22Rv1 (cell line): ENCODE results near the gene TAS2R41.

ENCODE experiments used
- ZFX ChIP-seq: fragments of 450-650 bp; IDR thresholded peaks from 2 replicates; pipeline ENCODE4 v1.6.1; 2017; ENCODE audit warnings: antibody characterized with exemption, borderline replicate concordance
- TF ChIP-seq, protein P1 (sequence below): fragments of 450-650 bp; IDR thresholded peaks from 2 replicates; pipeline ENCODE4 v1.5.1; 2017; ENCODE audit warnings: mild to moderate bottlenecking

DNA sequence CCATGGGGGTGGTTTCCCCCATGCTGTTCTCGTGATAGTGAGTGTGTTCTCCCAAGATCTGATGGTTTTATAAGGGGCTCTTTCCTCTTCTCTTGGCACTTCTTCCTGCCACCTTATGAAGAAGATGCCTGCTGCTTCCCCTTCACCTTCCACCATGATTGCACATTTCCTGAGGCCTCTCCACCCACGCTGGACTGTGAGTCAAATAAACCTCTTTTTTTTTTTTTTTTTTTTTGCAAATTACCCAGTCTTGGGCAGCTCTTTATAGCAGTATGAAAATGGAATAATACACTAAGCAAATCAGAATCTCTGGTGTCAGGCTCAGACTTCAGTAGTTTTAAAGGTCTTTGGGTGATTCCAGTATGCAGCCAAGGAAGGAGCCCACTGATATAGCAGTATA lies 28.2 kb downstream of the TAS2R41 start:
- TF ChIP-seq, protein P1, sequence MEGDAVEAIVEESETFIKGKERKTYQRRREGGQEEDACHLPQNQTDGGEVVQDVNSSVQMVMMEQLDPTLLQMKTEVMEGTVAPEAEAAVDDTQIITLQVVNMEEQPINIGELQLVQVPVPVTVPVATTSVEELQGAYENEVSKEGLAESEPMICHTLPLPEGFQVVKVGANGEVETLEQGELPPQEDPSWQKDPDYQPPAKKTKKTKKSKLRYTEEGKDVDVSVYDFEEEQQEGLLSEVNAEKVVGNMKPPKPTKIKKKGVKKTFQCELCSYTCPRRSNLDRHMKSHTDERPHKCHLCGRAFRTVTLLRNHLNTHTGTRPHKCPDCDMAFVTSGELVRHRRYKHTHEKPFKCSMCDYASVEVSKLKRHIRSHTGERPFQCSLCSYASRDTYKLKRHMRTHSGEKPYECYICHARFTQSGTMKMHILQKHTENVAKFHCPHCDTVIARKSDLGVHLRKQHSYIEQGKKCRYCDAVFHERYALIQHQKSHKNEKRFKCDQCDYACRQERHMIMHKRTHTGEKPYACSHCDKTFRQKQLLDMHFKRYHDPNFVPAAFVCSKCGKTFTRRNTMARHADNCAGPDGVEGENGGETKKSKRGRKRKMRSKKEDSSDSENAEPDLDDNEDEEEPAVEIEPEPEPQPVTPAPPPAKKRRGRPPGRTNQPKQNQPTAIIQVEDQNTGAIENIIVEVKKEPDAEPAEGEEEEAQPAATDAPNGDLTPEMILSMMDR: no peak
- no peak for TF ChIP-seq ZFX
